ENCODE data around the gene CS. TPM values are rescaled to one million over a fixed set of nuclear protein-coding genes. Genes with fewer than 3 reads are reported as not detected.
"Not testable (repeated sequence)": the region's sequence is repeated elsewhere in the genome, so short reads cannot be mapped to it uniquely, and the experiment has no call there.

The CS gene
- total RNA-seq, 1 experiment from 2014 or later = 153 TPM

DNA sequence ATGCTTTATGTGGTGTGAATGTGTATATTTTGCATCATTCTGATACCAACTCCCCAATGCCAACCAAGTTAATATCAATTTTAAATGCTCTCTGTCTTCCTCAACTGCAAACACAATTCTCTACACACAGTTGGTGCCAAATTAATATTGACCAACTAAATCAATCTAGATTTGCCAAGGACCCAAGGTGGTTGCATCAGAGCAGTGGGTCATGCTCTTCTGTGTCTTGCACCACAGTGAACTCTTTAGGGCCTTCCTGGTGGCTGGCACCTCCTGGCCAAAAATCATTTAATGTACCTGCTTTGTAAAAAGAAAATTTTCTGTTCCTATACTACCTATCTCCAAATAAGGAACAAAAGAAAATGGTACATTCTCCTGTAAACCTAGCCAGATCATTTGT is 19.3 kb downstream of the CS start:
- DNase-seq (ENCODE audit: low read depth) = no peak

DNA sequence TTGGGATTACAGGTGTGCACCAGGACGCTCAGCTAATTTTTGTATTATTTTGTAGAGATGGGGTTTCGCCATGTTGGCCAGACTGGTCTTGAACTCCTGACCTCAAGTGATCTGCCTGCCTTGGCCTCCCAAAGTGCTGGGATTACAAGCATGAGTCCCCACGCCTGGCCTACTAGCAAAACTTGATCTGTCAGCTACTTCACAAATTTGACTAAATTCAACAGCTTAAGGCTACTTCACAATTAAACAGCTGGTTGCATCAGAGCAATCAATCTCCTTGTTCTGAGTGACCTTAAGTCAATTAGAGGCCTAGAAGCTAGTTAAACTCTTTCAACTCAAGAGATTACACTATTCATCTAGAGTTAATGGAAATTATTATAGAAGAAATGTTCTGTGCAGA is 21.2 kb downstream of the CS start:
- no peak for DNase-seq (ENCODE audit: low read depth)

DNA sequence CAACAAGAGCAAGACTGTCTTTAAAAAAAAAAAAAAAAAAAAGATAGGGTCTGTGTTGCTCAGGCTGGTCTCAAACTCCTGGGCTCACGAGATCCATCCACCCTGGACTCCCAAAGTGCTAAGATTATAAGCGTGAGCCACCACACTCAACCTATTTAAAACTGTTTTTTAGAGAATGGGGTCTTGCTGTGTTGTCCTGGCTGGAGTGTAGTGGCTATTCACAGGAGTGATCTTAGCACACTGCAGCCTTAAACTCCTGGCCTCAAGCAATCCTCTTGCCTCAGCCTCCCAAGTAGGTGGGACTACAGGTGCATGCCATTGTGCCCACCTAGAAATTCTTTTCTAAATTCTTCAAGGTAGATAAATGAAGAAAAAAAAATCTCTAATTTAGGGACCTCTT is 25.8 kb downstream of the CS start:
- DNase-seq (ENCODE audit: low read depth) = no peak

- DNase-seq (ENCODE audit: low read depth) = not testable (repeated sequence)
These were observed 27.7 kb downstream of the CS start for GRCh38 chr12:56272468-56272867.

GRCh38 chr12:56271031-56271430 is 29.1 kb downstream of the CS start:
- DNase-seq (ENCODE audit: low read depth) = peak; percentile 32

- peak; percentile 13 for DNase-seq (ENCODE audit: low read depth)
These were observed 32.6 kb downstream of the CS start for GRCh38 chr12:56267443-56268071.

DNA sequence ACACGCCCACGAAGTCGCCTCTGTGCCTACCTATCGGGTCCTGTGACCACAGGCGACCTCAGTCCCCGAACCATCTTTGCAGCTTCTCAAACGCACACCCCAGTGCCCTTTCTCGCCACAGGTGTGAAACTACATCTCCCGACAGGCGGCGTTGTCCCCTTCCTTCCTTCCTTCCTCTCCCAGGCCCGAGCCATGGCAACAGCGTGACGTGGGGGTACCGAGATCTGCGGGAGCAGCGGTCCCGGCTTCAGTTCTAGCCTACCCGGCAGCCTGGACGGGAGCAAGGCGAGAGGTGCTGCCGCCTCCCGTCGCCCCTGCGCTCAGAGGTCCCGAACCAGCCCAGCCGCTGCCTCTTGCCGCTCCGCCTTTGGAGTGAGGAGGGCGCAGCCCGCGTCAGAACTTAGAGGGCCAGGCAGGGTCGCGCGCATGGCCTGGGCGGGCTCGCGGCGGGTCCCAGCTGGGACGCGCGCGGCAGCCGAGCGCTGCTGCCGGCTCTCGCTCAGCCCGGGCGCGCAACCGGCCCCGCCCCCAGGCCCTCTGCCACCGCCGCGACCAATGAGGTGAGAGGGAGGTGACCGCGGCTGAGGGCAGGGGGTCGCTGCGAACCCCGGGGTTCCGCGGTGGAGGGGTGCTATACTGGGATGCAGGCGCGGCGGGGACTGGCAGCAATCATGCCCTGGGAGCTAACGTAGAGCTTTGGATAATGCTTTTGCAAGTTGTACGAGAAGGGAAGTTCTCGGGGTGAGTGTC is 33.3 kb downstream of the CS start, which contains the start of gene COQ10A:
Gene COQ10A (plus strand): TSS at position 250 of the 750 bp plus-strand sequence. CDS start 177 bp downstream, at position 427.
- DNase-seq (ENCODE audit: low read depth) = peak; percentile 86

DNA sequence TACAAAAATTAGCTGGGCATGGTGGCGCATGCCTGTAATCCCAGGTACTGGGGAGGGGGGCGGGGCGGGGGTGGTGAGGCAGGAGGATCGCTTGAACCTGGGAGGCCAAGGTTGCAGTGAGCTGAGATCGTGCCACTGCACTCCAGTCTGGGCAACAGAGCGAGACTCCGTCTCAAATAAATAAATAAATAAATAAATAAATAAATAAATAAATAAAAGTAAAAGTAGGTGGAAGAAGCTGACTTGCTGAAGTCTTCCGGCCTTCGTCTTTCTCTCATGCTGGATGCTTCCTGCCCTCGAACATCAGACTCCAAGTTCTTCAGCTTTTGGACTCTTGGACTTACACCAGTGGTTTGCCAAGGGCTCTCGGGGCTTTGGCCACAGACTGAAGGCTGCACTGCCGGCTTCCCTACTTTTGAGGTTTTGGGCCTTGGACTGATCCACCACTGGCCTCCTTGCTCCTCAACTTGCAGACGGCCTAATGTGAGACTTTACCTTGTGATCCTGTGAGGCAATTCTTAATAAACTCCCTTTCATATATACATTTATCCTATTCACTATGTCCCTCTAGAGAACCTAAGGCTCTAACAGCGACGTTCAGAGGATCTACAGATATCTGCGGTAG is 34.0 kb downstream of the CS start:
- DNase-seq (ENCODE audit: low read depth) = peak; percentile 5

DNA sequence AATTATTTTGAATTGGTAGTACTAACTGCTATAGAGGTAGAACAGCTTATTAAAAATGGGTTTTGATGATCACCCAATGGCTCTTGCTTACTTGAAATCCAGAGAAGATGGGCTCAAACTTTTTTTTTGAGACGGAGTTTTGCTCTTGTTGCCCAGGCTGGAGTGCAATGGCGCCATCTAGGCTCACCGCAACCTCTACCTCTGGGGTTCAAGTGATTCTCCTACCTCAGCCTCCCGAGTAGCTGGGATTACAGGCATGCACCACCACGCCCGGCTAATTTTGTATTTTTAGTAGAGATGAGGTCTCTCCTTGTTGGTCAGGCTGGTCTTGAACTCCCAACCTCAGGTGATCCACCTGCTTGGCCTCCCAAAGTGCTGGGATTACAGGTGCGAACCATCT is 37.2 kb downstream of the CS start:
- not testable (repeated sequence) for DNase-seq (ENCODE audit: low read depth)

- peak; percentile 85 for DNase-seq (ENCODE audit: low read depth)
These were observed 38.5 kb downstream of the CS start for GRCh38 chr12:56261503-56262232.

- no peak for DNase-seq (ENCODE audit: low read depth)
These were observed 39.2 kb downstream of the CS start for GRCh38 chr12:56260921-56261320.

GRCh38 chr12:56260380-56260779 is 39.8 kb downstream of the CS start:
- no peak for DNase-seq (ENCODE audit: low read depth)

DNA sequence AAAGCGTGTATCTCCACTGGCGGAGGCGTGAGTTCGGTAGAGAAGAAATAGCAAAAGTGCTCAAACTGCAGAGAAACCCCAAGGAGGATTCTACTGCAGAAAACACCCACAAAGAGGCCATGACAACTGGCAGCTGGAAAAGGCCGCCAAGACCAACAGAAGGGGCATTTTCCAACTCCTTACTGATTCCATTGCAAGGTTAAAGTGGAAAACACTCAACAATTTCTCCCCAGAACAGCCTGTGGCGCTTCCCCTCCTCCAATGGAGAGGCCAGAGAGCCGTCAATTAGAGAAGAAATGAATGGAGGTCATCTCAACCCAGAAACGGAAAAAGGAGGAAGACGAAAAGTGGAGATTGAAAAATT is 41.3 kb downstream of the CS start:
- DNase-seq (ENCODE audit: low read depth) = no peak

DNA sequence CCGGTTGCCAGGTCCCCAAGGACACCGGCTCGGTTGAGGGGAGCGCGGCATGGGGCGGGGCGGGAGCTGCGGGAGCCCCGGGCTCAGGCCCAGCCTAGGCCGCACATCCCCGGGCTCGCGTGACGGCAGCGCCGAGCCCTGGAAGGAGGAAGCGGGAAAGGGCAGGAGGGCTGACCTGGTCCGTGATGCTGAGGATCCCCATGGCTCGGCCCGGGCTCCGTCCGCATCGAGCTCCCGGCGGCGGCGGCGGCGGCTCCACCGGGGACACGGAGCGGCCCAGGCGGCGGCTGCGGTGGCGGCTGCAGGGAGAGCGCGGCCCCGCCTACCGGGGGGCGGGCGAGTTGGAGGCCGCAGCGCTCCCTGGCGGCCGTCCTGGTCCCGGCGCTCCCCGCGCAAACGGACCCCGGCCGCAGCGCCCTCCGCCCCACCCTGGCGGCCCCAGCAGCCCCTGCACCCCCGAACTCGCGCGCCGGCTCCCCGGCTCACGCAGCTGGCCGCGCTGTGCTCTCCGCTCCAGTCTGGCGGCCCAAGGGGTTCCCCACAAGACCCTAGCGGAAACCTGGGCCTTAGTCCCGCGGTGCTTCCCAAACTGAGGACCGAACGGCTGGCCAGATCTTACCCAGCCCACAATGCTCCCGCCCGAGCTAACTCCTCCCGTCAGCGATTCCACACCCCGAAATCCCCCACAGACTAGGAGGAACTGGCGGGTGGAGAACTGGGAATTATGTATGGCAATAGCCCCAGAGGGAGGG is 41.9 kb downstream of the CS start, which contains the start of gene ANKRD52:
Gene ANKRD52 (minus strand): TSS at position 317 of the 752 bp plus-strand sequence. CDS start 115 bp downstream, at position 202.
- peak; percentile 72 for DNase-seq (ENCODE audit: low read depth)

DNA sequence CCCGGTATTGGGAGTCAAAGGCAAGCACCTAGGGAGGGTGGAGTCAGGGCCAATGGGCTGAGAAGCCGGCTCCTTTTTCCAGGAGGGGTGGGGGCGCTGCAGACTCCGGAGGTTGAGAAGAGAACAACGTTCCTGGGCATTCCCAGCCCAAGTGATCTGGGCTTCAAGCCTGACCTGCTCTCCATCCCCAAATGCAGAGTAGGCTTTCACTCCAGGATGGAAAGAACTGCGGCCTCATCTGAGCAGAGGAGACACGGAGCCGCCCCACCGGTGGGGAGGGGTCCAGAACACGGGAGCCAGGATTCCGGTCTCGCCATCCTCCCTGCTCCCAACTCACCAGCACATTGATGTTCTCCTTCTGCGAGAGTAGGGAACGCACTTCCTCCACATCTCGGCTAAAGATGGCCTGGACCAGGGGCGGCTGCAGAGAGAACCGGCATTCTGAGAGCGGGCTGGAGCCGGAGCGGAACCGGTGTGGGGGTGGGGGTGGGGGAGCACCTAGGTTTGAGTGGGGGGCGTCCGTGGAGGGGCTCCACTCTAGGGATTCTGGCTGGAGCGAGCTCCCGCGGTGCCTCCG is 42.6 kb downstream of the CS start:
- peak; percentile 49 for DNase-seq (ENCODE audit: low read depth)

- DNase-seq (ENCODE audit: low read depth) = no peak
These were observed 43.1 kb downstream of the CS start for GRCh38 chr12:56257071-56257470.

DNA sequence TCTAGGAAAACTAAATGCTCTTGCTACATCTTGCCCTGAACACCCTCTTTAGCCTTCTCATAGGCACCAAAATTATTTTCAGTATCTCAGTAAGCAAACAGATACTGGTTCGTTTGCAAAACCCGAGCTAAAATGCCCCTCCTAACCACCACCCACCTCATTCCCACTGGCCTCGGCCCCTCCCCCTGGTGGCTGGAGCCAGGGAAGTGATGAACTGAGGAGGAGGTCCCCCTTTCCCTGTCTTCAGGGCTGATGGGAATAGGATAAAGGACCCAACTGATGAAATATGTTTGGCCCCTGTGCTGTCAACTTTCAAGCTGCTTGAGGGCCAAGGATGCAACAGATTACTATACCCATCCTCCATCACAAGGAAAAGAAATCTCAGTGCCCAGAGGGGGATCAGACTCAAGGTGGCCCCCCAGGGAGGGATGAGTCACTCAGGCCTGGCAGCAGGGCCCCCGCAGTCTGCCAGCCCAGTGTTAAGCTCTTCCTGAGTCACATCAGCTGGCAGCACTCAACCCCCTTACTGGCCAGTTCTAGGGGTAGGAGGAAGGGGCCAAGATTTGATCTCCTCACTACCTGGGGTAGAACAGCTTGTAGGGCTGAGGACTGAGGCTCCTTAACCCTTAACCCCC is 43.7 kb downstream of the CS start:
- peak; percentile 74 for DNase-seq (ENCODE audit: low read depth)

DNA sequence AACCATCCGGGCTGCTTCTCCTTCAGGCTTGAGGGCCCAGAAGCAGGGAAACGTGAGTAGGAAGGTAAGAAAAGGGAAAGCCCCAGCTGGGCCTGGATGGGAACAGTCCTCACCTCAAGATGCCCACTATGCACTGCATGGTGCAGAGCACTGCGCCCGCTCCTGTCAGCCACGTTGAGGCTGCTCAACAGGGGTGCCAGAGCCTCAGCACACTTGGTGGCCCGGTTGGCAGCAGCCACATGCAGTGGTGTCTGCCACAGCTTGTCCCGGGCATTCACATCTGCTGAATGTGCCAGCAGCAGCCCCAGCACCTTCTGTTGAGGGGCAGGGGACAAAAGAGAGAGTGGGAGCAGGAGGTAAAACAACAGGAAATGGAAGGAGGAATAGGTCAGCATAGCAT is 44.5 kb downstream of the CS start:
- DNase-seq (ENCODE audit: low read depth) = no peak

DNA sequence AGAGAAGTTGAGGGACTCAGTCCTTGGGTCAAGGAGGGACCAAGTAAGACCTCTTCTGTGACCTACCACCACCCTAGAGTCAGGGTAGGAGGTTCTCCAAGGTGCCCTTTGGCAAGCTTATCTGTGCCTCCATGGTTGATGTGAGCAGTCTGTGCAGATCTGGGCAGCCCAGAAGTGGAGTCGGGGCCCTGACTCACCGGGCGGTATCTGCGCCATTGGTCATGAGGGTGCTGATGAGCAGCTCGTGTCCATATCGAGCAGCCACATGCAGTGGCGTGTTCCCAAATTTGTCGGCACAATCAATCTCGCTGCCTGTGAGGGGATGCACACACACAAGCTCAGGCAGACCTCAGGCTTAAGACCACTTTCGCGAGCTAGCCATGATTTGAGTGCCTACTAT is 47.0 kb downstream of the CS start:
- no peak for DNase-seq (ENCODE audit: low read depth)

DNA sequence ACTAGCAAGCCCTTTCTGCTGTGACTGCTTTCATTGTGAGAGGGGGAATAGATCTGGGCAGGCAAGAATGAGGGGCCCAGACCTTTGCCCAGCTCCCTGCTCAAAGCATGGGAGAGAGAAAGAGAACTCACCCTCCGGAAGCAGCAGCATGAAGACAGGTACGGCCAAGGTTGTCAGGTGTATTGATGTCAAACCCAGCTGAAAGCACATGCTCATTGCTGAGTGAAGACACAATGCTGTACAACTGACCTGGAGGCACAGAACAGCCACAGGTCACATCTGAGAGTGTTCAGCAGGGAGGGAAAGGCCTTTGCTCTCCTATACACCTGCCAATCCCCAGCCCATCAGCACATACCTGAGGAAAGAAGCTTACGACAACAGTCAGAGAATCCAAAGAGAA is 47.5 kb downstream of the CS start:
- no peak for DNase-seq (ENCODE audit: low read depth)

DNA sequence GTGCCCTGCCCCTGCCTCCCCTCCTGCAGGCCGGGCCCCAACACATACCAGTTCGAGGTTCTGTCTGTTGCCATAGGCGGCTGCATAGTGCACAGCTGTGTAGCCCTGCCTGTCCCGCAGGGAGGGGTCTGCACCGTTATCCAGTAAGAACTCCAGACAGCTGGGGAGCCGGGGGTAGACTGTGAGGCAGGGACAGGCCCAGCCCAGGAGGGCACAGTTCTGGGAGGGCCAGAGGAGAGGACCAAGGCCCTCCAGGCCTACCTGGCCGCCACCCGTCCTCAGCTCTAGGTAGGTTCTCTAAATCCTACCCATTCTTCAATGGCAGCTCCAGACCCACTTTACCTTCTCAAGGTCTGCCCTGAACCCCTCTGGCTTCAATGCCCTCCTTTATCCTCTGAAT is 51.4 kb downstream of the CS start:
- no peak for DNase-seq (ENCODE audit: low read depth)
